Limb (tissue), 2 donors: Measurements from ENCODE around the gene ITIH5.

Experiments used
- DNase-seq, 2 donors: peaks; one replicate each; pipeline ENCODE4 v3.0.0-alpha.2; 2016; ENCODE audit errors: extremely low spot score in 2 of 2

Gene ITIH5

DNA sequence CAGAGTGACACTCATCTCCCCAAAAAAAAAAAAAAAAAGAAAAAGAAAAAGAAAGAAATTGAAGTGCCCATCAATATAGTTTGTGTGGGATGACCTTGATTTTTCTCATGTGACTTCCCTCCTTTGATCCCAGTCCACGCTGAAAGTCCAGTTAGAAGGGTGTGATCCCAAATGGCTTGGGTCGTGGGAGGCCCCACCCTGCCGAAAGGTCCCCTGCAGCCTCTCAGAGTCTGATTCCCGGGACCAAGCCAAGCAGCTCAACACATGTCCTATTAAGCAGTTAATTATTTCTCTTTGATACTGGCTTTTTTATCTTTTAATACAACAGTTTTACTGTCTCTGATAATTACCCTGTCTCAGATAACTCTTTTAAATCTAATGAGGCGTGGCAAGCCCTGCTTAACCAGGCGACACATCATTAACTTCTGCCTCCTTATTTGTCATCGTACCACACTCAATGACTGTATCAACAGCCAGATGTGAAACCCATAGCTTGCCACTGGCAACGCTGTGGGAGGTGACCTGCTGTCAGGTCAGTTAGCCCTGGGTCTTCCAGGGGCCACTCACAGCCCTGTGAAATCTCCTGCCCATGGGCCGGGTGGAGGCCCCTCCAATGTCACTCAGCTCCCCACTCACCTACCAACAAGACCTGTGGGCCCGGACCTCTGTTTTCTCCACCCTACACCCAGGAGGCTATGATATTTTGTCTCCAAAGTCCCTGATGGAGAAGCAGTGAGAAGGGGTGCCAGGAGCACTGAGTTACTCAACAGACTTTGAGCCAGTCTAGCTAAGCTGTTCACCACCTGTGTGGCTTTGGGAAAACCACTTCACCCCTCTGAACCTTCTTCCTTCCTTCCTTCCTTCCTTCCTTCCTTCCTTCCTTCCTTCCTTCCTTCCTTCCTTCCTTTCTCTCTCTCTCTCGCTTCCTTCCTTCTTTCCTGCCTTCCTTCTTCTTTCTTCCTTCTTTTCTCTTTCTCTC lies 146.0 kb downstream of the ITIH5 start:
- DNase-seq = no peak

DNA sequence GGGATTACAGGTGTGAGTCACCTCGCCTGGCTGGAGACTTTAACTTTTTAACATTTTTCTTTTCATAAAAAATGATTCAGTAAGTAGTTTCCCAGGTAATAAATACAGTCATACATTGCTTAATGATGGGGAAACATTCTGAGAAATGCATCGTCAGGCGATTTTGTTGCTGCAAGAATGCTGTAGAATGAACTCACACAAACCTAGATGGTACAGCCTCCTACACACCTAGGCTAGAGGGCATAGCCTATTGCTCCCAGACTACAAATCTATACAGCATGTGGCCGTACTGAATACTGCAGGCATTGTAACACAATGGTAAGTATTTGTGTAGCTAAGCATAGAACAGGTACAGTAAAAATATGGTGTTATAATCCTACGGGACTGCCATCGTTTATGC lies 147.4 kb downstream of the ITIH5 start:
- DNase-seq = no peak

DNA sequence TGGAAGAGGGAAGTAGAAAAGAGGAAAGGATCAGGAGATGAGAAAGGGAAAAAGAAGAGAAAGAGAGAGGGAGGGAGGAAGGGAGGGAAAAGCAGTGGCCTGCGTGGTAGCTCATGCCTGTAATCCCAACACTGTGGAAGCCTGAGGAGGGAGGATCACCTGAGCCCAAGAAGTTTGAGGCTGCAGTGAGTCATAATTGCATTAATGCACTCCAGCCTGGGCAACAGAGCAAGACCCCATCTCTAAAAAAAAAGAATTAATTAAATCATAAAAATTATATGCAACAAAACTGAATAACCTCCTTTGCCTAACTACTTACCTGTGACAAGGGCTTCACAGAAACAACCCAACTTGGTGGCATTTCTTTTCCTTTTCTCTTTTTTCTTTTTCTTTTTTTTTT lies 148.1 kb downstream of the ITIH5 start:
- DNase-seq = no peak

DNA sequence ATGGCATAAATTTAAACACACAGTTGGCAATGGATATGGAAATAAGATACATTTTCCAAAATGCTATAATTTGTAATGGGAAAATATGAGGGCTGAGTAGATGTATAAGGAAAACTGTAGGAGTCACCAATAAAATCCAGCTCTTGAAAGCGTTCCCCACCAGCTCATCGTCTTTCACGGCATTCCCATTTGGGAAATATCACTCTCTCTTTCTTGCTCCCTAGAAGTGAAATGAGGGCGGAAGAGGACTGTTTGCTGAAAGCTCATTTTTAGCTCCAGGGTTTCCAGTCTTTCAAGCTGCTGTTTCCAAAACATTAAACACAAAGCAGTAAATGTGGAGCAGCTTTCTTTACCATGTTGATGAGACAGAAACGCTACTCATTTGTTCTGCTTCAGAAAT lies 151.3 kb downstream of the ITIH5 start:
- DNase-seq = peak in 1 of 2 donors; percentile 39

DNA sequence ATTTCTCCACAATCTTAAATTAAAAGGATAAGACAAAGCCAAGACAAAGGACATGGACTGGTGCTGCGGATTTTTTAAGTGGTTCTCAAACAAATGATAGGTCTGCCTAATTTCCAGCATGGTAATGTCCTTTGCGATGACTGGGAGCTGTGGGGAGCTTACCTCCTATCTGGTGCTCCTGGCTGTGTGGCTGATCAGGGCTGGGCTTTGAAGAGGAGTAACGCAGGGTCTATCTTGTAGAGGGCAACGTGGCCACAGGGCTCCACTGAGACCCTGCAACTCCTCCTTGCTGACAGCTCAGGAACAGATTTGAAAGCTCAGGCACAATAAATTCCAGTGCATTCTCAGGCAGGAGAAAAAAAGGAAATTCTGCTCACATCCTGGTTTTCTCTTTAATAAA lies 152.8 kb downstream of the ITIH5 start:
- no peak for DNase-seq

DNA sequence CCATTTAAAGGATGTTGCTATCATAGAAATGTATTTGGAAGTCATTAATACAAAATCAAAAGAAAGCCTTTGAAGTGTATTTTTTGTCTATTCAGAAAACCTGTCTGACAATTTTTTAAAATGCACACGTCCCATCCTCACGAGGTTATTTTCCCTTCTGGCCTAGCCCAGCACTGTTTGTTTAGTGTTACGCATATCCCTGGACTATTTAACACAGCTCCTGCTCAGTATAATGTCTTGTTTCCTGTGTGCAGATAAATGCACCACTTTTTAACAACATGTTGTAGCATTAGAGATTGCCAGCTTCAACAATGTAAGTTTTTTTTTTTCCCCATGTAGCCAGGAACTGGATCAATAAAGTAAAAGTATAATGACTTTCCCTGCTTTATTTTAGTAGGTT lies 153.3 kb downstream of the ITIH5 start:
- DNase-seq = no peak

DNA sequence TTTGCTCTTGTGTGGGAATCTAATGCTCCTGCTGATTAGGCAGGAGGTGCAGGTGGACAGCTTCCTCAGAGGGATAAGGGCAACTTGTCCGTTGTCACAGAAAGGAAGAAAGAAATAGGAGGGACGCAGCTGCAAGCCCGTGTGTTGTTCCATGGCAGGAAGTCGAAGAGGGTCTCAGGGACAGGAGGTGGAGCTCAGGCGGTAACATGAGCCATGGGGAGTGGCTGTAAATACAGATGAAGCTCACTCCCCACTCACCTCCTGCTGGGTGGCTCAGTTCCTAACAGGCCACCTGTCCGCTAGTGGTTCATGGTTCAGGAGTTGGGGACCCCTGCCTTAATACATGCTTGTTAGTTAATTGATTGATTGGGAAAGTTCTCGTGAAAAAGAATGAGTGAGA lies 154.3 kb downstream of the ITIH5 start:
- no peak for DNase-seq

DNA sequence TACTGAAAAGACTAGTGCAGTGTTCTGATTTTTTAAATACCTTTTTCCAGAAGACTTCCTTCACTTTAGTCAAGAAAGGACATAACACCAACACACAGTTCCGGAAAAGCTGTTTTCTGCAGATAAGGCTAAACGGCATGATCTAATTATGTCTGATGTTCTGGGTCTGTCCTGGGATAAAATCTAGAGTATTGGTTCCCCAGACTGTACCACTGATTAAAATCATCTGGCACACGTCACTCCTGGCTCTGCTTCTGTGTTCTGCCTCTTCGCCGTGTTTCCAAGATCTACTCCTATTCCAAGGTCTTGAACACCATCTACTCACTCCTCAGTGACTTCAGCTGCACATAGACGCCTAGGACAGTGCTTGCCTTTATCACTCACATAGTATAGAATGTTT lies 155.2 kb downstream of the ITIH5 start:
- no peak for DNase-seq
